ENCODE results near the gene AGK. TPM values are rescaled to one million over a fixed set of nuclear protein-coding genes. Genes with fewer than 3 reads are reported as not detected.

Gene AGK
- total and polyA plus RNA-seq, 2 of the 8 experiments (the other 6 are each of a cell fraction or from before 2014, with no cell fraction given), result 25.8 to 34.0 TPM

DNA sequence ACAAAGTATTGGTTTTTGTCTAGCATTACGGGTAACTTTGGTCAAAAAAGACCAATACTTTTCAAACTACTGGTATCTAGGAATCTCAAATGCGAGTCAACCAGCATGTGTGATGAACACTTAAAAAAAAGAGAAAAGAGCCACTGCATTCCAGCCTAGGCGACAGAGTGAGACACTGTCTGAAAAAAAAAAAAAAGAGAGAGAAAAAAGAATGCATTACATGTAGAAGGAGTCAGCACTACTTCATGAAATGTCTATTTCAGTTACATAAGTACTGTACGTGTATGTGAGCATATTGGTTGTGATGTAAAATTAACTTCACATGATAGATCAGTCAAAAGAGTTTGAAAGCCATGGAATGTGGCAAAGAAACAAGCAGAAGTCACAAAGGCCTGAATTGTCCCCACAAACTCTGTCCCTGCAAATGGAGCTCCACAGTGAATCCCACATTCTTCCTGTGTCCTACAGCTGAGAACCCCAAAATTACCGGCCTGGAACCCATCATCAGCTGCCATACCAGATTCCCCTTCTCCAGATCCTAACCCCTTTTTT, 149.2 kb downstream of the AGK start:
- FAIRE-seq (no peak), DNase-seq (ENCODE audit: low read depth in 1 of 2, low spot score in 2 of 2) (no peak)
- peak overlapping the region in 1 of 4 experiments; percentile 10; a peak in 1 of 7 replicates for H3K9ac ChIP-seq (replicated peaks in 1 of 4; ENCODE audit: extremely low read depth in 1 of 4, low read depth in 3 of 4, low read length in 3 of 4)
- 79% methylated on average over 4 of the region's 5 CpGs; no CpG with 5 or more reads in 1 of the 2 experiments for WGBS, 2 experiments (ENCODE audit: extremely low coverage in 1 of 2, insufficient coverage in 1 of 2, insufficient read length in 1 of 2, insufficient replicate concordance in 2 of 2, low coverage in 1 of 2, low lambda C conversion rate in 2 of 2, missing lambda C conversion rate in 1 of 2)
- H3K27ac ChIP-seq (ENCODE audit: low read depth, low read length), result no peak overlapping the region
- H2AFZ ChIP-seq (ENCODE audit: low read length), result no peak overlapping the region
- no peak overlapping the region for H3K18ac ChIP-seq (ENCODE audit: extremely low read depth, low read length)
- H2BK20ac ChIP-seq (ENCODE audit: low read length), result no peak overlapping the region
- peaks cover 0 to 8% (median 5%) of the 10 kb centered on the region in 4 experiments; a peak in 3 of 7 replicates for H3K27me3 ChIP-seq (replicated peaks in 1 of 4; ENCODE audit: control insufficient read depth in 3 of 4, extremely low read depth in 1 of 4, insufficient read depth in 3 of 4, low read length in 3 of 4)
- no peaks in the 10 kb centered on the region for H3K9me3 ChIP-seq (ENCODE audit: insufficient read depth in 2 of 2, low read depth in 1 of 2, low read length in 1 of 2)
- H4K20me1 ChIP-seq (replicated peaks in 1 of 2; ENCODE audit: control insufficient read depth in 1 of 2, insufficient read depth in 2 of 2, low read length in 2 of 2), result peaks cover 0 to 4% of the 10 kb centered on the region in 2 experiments
- no peak overlapping the region for H2BK15ac ChIP-seq (ENCODE audit: low read length)
- H3K23me2 ChIP-seq (ENCODE audit: low read depth, low read length), result peaks cover 3% of the 10 kb centered on the region; the same call in 1 of the 2 replicates
- H3K14ac ChIP-seq (ENCODE audit: insufficient read length), result no peak overlapping the region
- no peak overlapping the region for H2BK5ac ChIP-seq (ENCODE audit: low read depth, low read length)
- H3K4me1 ChIP-seq (replicated peaks in 1 of 4; ENCODE audit: control insufficient read depth in 3 of 4, insufficient read depth in 4 of 4, low read length in 3 of 4), result peaks cover 0 to 16% (median 11%) of the 10 kb centered on the region in 4 experiments; a peak in 6 of 7 replicates
- CTCF ChIA-PET (ENCODE audit: partially characterized antibody), result interaction anchor here (0.7 to 1.6 kb wide), 6 partner anchors 9 to 46 kb away, joined by 3 to 6 read pairs (median 3); no protein-coding TSS in a partner anchor
- H3K79me1 ChIP-seq (ENCODE audit: low read depth, low read length), result peaks cover 2% of the 10 kb centered on the region; the same call in 1 of the 2 replicates
- H2AK5ac ChIP-seq (ENCODE audit: low read depth, low read length), result no peak overlapping the region
- TF ChIP-seq POU5F1 (IDR thresholded peaks at IDR 0.05; ENCODE audit: low read depth, low read length) (no peak), NRF1 (IDR thresholded peaks at IDR 0.05; ENCODE audit: low read depth, low read length) (no peak), CEBPB (IDR thresholded peaks at IDR 0.05; ENCODE audit: low read depth, low read length) (no peak), SIRT6 (IDR thresholded peaks at IDR 0.05; ENCODE audit: low read length) (no peak), TCF12 (IDR thresholded peaks at IDR 0.05; ENCODE audit: low read depth, low read length) (no peak), SUZ12 (IDR thresholded peaks at IDR 0.05; ENCODE audit: low read length) (no peak)
- POLR2A ChIA-PET (ENCODE audit: partially characterized antibody), result interaction anchor here (0.6 to 3.6 kb wide), 7 partner anchors 8 to 40 kb away, joined by 3 to 16 read pairs (median 4); partner anchors contain the start of gene SSBP1
- no peaks in the 10 kb centered on the region; a peak in 1 of 8 replicates for H3K36me3 ChIP-seq (ENCODE audit: control insufficient read depth in 2 of 4, insufficient read depth in 4 of 4, low read length in 3 of 4)
- peak overlapping the region; percentile 86 to 93 for H3K4me2 ChIP-seq (ENCODE audit: insufficient read depth in 1 of 2, low read depth in 2 of 2, low read length in 2 of 2)
- no peak overlapping the region for H2BK120ac ChIP-seq (replicated peaks; ENCODE audit: low read depth, low read length)
- peak overlapping the region; percentile 59 to 73 (median 64); a peak in 7 of 8 replicates for H3K4me3 ChIP-seq (ENCODE audit: extremely low read depth in 1 of 4, insufficient read depth in 2 of 4, low read depth in 3 of 4, low read length in 4 of 4)
- H2BK12ac ChIP-seq (ENCODE audit: low read depth, low read length), result no peak overlapping the region
- H4K8ac ChIP-seq (ENCODE audit: extremely low read depth, insufficient read depth, low read length), result no peak overlapping the region
- peaks cover 0 to 53% of the 10 kb centered on the region in 2 experiments; a peak in 2 of 4 replicates for H3K79me2 ChIP-seq (ENCODE audit: control insufficient read depth in 1 of 2, insufficient read depth in 2 of 2, low read length in 2 of 2)
- H4K91ac ChIP-seq (replicated peaks; ENCODE audit: insufficient read length, low read length), result no peak overlapping the region
- no peak overlapping the region for H3K23ac ChIP-seq (ENCODE audit: insufficient read length)
- no peak overlapping the region for H3K56ac ChIP-seq (replicated peaks; ENCODE audit: insufficient read length, low read depth, low read length)
- H4K5ac ChIP-seq (ENCODE audit: insufficient read length, low read depth, low read length), result no peak overlapping the region
- no peak overlapping the region for H3K4ac ChIP-seq (replicated peaks; ENCODE audit: insufficient read length, low read depth, low read length)
